Endothelial cell of umbilical vein (primary cell): ENCODE measurements around the gene MED27. TPM values are rescaled to one million over a fixed set of nuclear protein-coding genes. Genes with fewer than 3 reads are reported as not detected.

ENCODE experiments used
- BruUV-seq: library from RNA; stranded (reverse); fragments of 400-500 nt; replicated peaks from 2 replicates; lab custom pipeline; 2021; lab: Mats Ljungman, UMichigan
- CTCF ChIA-PET: fragments of 300-600, 350-600 bp; sonication (Branson Sonifier 250); formaldehyde crosslinking; loops from one replicate; lab custom pipeline; 2021; ENCODE audit warnings: antibody characterized with exemption, inconsistent platforms; lab: Charles Lee
- POLR2A ChIA-PET: fragments of 300-600, 350-600 bp; sonication (Branson Sonifier 250); formaldehyde crosslinking; loops from one replicate; lab custom pipeline; 2021; ENCODE audit warnings: antibody characterized with exemption, inconsistent platforms; lab: Charles Lee
- DNase-seq: peaks from one replicate; pipeline ENCODE4 v3.0.0-alpha.2; 2011; ENCODE audit warnings: low read depth, low spot score
- FAIRE-seq: peaks from 2 replicates; lab custom pipeline; 2011; peaks lifted over from hg19 to GRCh38; lab: Jason Lieb, UNC
- H2AFZ ChIP-seq: 2 replicates; pipeline ENCODE4 v1.6.0; 2012; ENCODE audit warnings: low read depth, low read length, control low read depth, inconsistent platforms
- H3K27ac ChIP-seq: 2 replicates; pipeline ENCODE4 v1.5.1; 2011; ENCODE audit warnings: low read depth, mild to moderate bottlenecking, control low read depth, low read length, moderate library complexity; ENCODE audit not compliant: insufficient read depth
- H3K27me3 ChIP-seq, 2 experiments: 2 replicates each; pipeline versions ENCODE4 v1.6.0 to v1.6.1; 2011; ENCODE audit warnings: low read length in 2 of 2, mixed read lengths in 1 of 2; ENCODE audit not compliant: control insufficient read depth in 2 of 2, insufficient read depth in 2 of 2
- H3K36me3 ChIP-seq, 2 experiments: 2 replicates in 1 of 2; 3 replicates in 1 of 2; pipeline ENCODE4 v1.5.1; 2011; ENCODE audit warnings: low read length in 2 of 2, mild to moderate bottlenecking in 1 of 2, moderate library complexity in 1 of 2; ENCODE audit not compliant: control insufficient read depth in 2 of 2, insufficient read depth in 2 of 2; ENCODE audit errors: extremely low read depth in 1 of 2
- H3K4me1 ChIP-seq: 3 replicates; pipeline ENCODE4 v1.5.1; 2011; ENCODE audit warnings: mild to moderate bottlenecking, low read length; ENCODE audit not compliant: control insufficient read depth, insufficient read depth; ENCODE audit errors: extremely low read depth
- H3K4me2 ChIP-seq: 2 replicates; pipeline ENCODE4 v1.6.1; 2011; ENCODE audit warnings: low read length, control low read depth, mixed read lengths; ENCODE audit not compliant: insufficient read depth
- H3K4me3 ChIP-seq, 3 experiments: fragments of 200-600 bp in 1 of 3; sonication (generic), shearing (Covaris generic) in 1 of 3; replicated peaks in 1 of 3; 2 replicates each; pipeline ENCODE4 v1.5.1; 2011 to 2016; ENCODE audit warnings: control low read depth in 3 of 3, low read length in 3 of 3, mild to moderate bottlenecking in 2 of 3, inconsistent platforms in 1 of 3, low read depth in 1 of 3, moderate library complexity in 1 of 3; ENCODE audit not compliant: insufficient read depth in 1 of 3
- H3K79me2 ChIP-seq: 2 replicates; pipeline ENCODE4 v1.6.0; 2012; ENCODE audit warnings: low read length, inconsistent platforms; ENCODE audit not compliant: control insufficient read depth, insufficient read depth
- H3K9ac ChIP-seq: replicated peaks from 2 replicates; pipeline ENCODE3; 2011; ENCODE audit warnings: low read length, control low read depth; ENCODE audit not compliant: insufficient read depth; ENCODE audit errors: extremely low read depth
- H3K9me1 ChIP-seq: replicated peaks from 3 replicates; pipeline ENCODE4 v1.6.0; 2011; ENCODE audit warnings: mild to moderate bottlenecking, low read length; ENCODE audit not compliant: control insufficient read depth, insufficient read depth; ENCODE audit errors: extremely low read depth
- H3K9me3 ChIP-seq: replicated peaks from 2 replicates; pipeline ENCODE4 v1.5.1; 2012; ENCODE audit warnings: low read length, inconsistent platforms; ENCODE audit not compliant: control insufficient read depth, insufficient read depth
- H4K20me1 ChIP-seq: replicated peaks from 2 replicates; pipeline ENCODE3; 2011; ENCODE audit warnings: mild to moderate bottlenecking, low read length; ENCODE audit not compliant: control insufficient read depth, insufficient read depth; ENCODE audit errors: extremely low read depth
- CTCF ChIP-seq, 2 donors: IDR thresholded peaks; 1 replicate in 1 of 2; 2 replicates in 1 of 2; pipeline ENCODE4 v1.5.1; 2011; ENCODE audit warnings: low read length in 2 of 2, mild to moderate bottlenecking in 2 of 2, moderate library complexity in 2 of 2, control low read depth in 1 of 2, inconsistent platforms in 1 of 2, low read depth in 1 of 2; ENCODE audit not compliant: insufficient read depth in 1 of 2; ENCODE audit errors: extremely low read depth in 1 of 2
- EZH2 ChIP-seq: IDR thresholded peaks from 2 replicates; pipeline ENCODE4 v1.6.1; 2012; ENCODE audit warnings: borderline replicate concordance, low read depth, mild to moderate bottlenecking, moderate library complexity, low read length, inconsistent platforms; ENCODE audit not compliant: severe bottlenecking
- FOS ChIP-seq: IDR thresholded peaks from 2 replicates; pipeline ENCODE4 v1.6.1; 2011; ENCODE audit warnings: mild to moderate bottlenecking, low read length, moderate library complexity, borderline replicate concordance; ENCODE audit not compliant: insufficient read depth
- GATA2 ChIP-seq: IDR thresholded peaks from 2 replicates; pipeline ENCODE4 v1.7.0; 2011; ENCODE audit warnings: low read depth, mild to moderate bottlenecking, moderate library complexity, mixed read lengths, low read length; ENCODE audit not compliant: insufficient read length, insufficient read depth
- JUN ChIP-seq: IDR thresholded peaks from 2 replicates; pipeline ENCODE4 v1.6.1; 2011; ENCODE audit warnings: borderline replicate concordance, low read depth; ENCODE audit not compliant: insufficient read length, insufficient read depth
- POLR2AphosphoS5 ChIP-seq: IDR thresholded peaks from 2 replicates; pipeline ENCODE4 v1.6.1; 2012; ENCODE audit warnings: low read depth, mild to moderate bottlenecking, control low read depth, low read length, moderate library complexity; ENCODE audit not compliant: insufficient read depth
- dilution Hi-C: fragments of 300-500 bp; cut with MboI; formaldehyde crosslinking; loops from one replicate; pipeline ENCODE4 v1.15.0; 2019; ENCODE audit warnings: low sequenced_read_pairs; ENCODE audit not compliant: extremely low pct_ligation_motif_present
- intact Hi-C: fragments of 100-400 bp; cut with micrococcal nuclease; formaldehyde crosslinking; loops from one replicate; pipeline ENCODE4 v1.10.0; 2022
- polyA plus RNA-seq, 4 experiments: library from polyadenylated mRNA; depleted of rRNA in 3 of 4; stranded (reverse) in 3 of 4; unstranded in 1 of 4; fragments of >200 nt; gene quantifications; 2 replicates each; pipeline versions ENCODE4 v1.2.1 to v1.2.3, GENCODE V29; 2011 to 2012; ENCODE audit warnings: missing spikeins in 1 of 4
- total RNA-seq: library from RNA; stranded (reverse); gene quantifications from 2 replicates; pipeline ENCODE4 v1.2.3, GENCODE V29; 2021
- TF ChIP-seq, protein P1 (sequence below): IDR thresholded peaks from 2 replicates; pipeline ENCODE4 v1.6.1; 2011; ENCODE audit not compliant: insufficient read depth, insufficient read length

MED27 gene
- total and polyA plus RNA-seq, 2 donors (not counting 3 experiments of a cell fraction or from before 2014, with no cell fraction given): 27.9 to 47.8 TPM

DNA sequence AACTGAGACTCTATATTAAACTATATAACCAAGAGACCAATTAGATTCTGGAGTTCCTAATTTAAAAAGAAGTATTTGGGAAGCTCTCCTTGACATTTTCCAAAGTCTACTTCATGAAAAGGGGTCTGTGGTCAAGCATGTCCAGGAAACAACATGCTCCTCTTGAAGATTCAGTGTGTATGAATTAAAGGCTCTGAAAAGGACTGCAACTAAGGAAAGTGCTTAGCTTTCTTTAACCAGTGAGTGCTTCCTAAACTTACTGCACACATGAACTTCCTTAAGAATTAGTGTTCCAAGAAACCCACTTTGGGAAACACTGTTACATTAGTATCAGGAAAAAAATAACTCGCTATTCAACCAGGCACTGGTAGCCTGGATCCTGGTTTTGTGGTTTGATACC lies 167.6 kb downstream of the MED27 start:
- Histone ChIP-seq H3K4me1 (no peaks in the 10 kb centered on the region), H4K20me1 (no peaks in the 10 kb centered on the region), H3K4me2 (no peak overlapping the region), H3K9ac (no peak overlapping the region), H3K27ac (no peak overlapping the region), H3K4me3 (no peak overlapping the region), H2AFZ (no peak overlapping the region), H3K27me3 (no peaks in the 10 kb centered on the region), H3K79me2 (no peaks in the 10 kb centered on the region), H3K9me3 (no peaks in the 10 kb centered on the region), H3K36me3 (no peaks in the 10 kb centered on the region), H3K9me1 (no peaks in the 10 kb centered on the region)
- TF ChIP-seq POLR2AphosphoS5 (no peak), CTCF (IDR thresholded peaks at IDR 0.05; ENCODE audit: extremely low read depth in 1 of 2, insufficient read depth in 1 of 2, low read depth in 1 of 2, low read length in 2 of 2) (no peak), JUN (no peak), FOS (no peak), EZH2 (no peak), GATA2 (no peak)
- TF ChIP-seq, protein P1, sequence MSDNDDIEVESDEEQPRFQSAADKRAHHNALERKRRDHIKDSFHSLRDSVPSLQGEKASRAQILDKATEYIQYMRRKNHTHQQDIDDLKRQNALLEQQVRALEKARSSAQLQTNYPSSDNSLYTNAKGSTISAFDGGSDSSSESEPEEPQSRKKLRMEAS: no peak
- dilution Hi-C loops (no loop called here), intact Hi-C loops (no loop called here)
- FAIRE-seq (no peak), DNase-seq (no peak)
- BruUV-seq: no TSS peak
- ChIA-PET CTCF (no interaction called here), POLR2A (no interaction called here)
